ENCODE results near the gene IPO5.
"Not testable (repeated sequence)": the region's sequence is repeated elsewhere in the genome, so short reads cannot be mapped to it uniquely, and the experiment has no call there.

The IPO5 gene

GRCh38 chr13:98039261-98039660, 85.8 kb downstream of the IPO5 start:
- DNase-seq = no peak
- no peaks in the 10 kb centered on the region for H3K36me3 ChIP-seq (ENCODE audit: control insufficient read depth in 4 of 4, insufficient read depth in 4 of 4, low read length in 3 of 4)
- ChIA-PET CTCF (no interaction called here), POLR2A (no interaction called here)
- no peak overlapping the region for H3K4me3 ChIP-seq (ENCODE audit: control insufficient read depth in 1 of 7, extremely low read depth in 1 of 7, insufficient read depth in 4 of 7, low read depth in 2 of 7, low read length in 6 of 7)
- WGBS (ENCODE audit: insufficient coverage) = 96% methylated on average over 5 of the region's 7 CpGs
- H3K27me3 ChIP-seq (replicated peaks in 2 of 5; ENCODE audit: control insufficient read depth in 4 of 5, insufficient read depth in 5 of 5, low read length in 4 of 5) = no peaks in the 10 kb centered on the region
- peaks cover 0 to 6% (median 4%) of the 10 kb centered on the region in 4 experiments for H3K4me1 ChIP-seq (ENCODE audit: control extremely low read depth in 1 of 4, control insufficient read depth in 4 of 4, insufficient read depth in 4 of 4, low read length in 3 of 4)
- H3K9me3 ChIP-seq (ENCODE audit: control extremely low read depth in 1 of 5, control insufficient read depth in 4 of 5, insufficient read depth in 2 of 5, low read depth in 1 of 5, low read length in 4 of 5) = no peaks in the 10 kb centered on the region
- no peak overlapping the region for H3K27ac ChIP-seq (ENCODE audit: insufficient read depth in 1 of 2, low read depth in 1 of 2, low read length in 2 of 2, poor library complexity in 1 of 2, severe bottlenecking in 2 of 2)

GRCh38 chr13:98039964-98040363, 86.5 kb downstream of the IPO5 start:
- ChIA-PET CTCF (no interaction called here), POLR2A (no interaction called here)
- Histone ChIP-seq H3K4me3 (ENCODE audit: control insufficient read depth in 1 of 7, extremely low read depth in 1 of 7, insufficient read depth in 4 of 7, low read depth in 2 of 7, low read length in 6 of 7) (no peak overlapping the region), H3K27ac (ENCODE audit: insufficient read depth in 1 of 2, low read depth in 1 of 2, low read length in 2 of 2, poor library complexity in 1 of 2, severe bottlenecking in 2 of 2) (no peak overlapping the region), H3K4me1 (ENCODE audit: control extremely low read depth in 1 of 4, control insufficient read depth in 4 of 4, insufficient read depth in 4 of 4, low read length in 3 of 4) (peaks cover 0 to 13% (median 9%) of the 10 kb centered on the region in 4 experiments), H3K27me3 (replicated peaks in 2 of 5; ENCODE audit: control insufficient read depth in 4 of 5, insufficient read depth in 5 of 5, low read length in 4 of 5) (no peaks in the 10 kb centered on the region), H3K9me3 (ENCODE audit: control extremely low read depth in 1 of 5, control insufficient read depth in 4 of 5, insufficient read depth in 2 of 5, low read depth in 1 of 5, low read length in 4 of 5) (no peaks in the 10 kb centered on the region), H3K36me3 (ENCODE audit: control insufficient read depth in 4 of 4, insufficient read depth in 4 of 4, low read length in 3 of 4) (no peaks in the 10 kb centered on the region)
- no peak for DNase-seq
- WGBS (ENCODE audit: insufficient coverage) = 73% methylated on average over 6 of the region's 10 CpGs

GRCh38 chr13:98041081-98041820, 87.8 kb downstream of the IPO5 start:
- no peaks in the 10 kb centered on the region for H3K36me3 ChIP-seq (ENCODE audit: control insufficient read depth in 4 of 4, insufficient read depth in 4 of 4, low read length in 3 of 4)
- H3K27me3 ChIP-seq (replicated peaks in 2 of 5; ENCODE audit: control insufficient read depth in 4 of 5, insufficient read depth in 5 of 5, low read length in 4 of 5) = no peaks in the 10 kb centered on the region
- H3K4me3 ChIP-seq (ENCODE audit: control insufficient read depth in 1 of 7, extremely low read depth in 1 of 7, insufficient read depth in 4 of 7, low read depth in 2 of 7, low read length in 6 of 7) = no peak overlapping the region
- POLR2A ChIA-PET = no interaction called here
- DNase-seq = no peak
- no peak overlapping the region for H3K27ac ChIP-seq (ENCODE audit: insufficient read depth in 1 of 2, low read depth in 1 of 2, low read length in 2 of 2, poor library complexity in 1 of 2, severe bottlenecking in 2 of 2)
- CTCF ChIA-PET = no interaction called here
- H3K4me1 ChIP-seq (ENCODE audit: control extremely low read depth in 1 of 4, control insufficient read depth in 4 of 4, insufficient read depth in 4 of 4, low read length in 3 of 4) = peaks cover 0 to 13% (median 10%) of the 10 kb centered on the region in 4 experiments
- no peaks in the 10 kb centered on the region for H3K9me3 ChIP-seq (ENCODE audit: control extremely low read depth in 1 of 5, control insufficient read depth in 4 of 5, insufficient read depth in 2 of 5, low read depth in 1 of 5, low read length in 4 of 5)
- 100% methylated on average over 4 of the region's 5 CpGs for WGBS (ENCODE audit: insufficient coverage)

GRCh38 chr13:98044301-98044700, 90.8 kb downstream of the IPO5 start:
- DNase-seq = peak; percentile 31 to 75 (median 59)
- Histone ChIP-seq H3K4me1 (ENCODE audit: control extremely low read depth in 1 of 4, control insufficient read depth in 4 of 4, insufficient read depth in 4 of 4, low read length in 3 of 4) (peaks cover 0 to 13% (median 10%) of the 10 kb centered on the region in 4 experiments), H3K4me3 (ENCODE audit: control insufficient read depth in 1 of 7, extremely low read depth in 1 of 7, insufficient read depth in 4 of 7, low read depth in 2 of 7, low read length in 6 of 7) (peak overlapping the region in 1 of 7 experiments; percentile 50), H3K36me3 (ENCODE audit: control insufficient read depth in 4 of 4, insufficient read depth in 4 of 4, low read length in 3 of 4) (no peaks in the 10 kb centered on the region), H3K27me3 (replicated peaks in 2 of 5; ENCODE audit: control insufficient read depth in 4 of 5, insufficient read depth in 5 of 5, low read length in 4 of 5) (no peaks in the 10 kb centered on the region), H3K27ac (ENCODE audit: insufficient read depth in 1 of 2, low read depth in 1 of 2, low read length in 2 of 2, poor library complexity in 1 of 2, severe bottlenecking in 2 of 2) (no peak overlapping the region), H3K9me3 (ENCODE audit: control extremely low read depth in 1 of 5, control insufficient read depth in 4 of 5, insufficient read depth in 2 of 5, low read depth in 1 of 5, low read length in 4 of 5) (no peaks in the 10 kb centered on the region)
- CTCF ChIA-PET = no interaction called here
- POLR2A ChIA-PET = no interaction called here
- 9% methylated on average over 7 of the region's 10 CpGs for WGBS (ENCODE audit: insufficient coverage)

DNA sequence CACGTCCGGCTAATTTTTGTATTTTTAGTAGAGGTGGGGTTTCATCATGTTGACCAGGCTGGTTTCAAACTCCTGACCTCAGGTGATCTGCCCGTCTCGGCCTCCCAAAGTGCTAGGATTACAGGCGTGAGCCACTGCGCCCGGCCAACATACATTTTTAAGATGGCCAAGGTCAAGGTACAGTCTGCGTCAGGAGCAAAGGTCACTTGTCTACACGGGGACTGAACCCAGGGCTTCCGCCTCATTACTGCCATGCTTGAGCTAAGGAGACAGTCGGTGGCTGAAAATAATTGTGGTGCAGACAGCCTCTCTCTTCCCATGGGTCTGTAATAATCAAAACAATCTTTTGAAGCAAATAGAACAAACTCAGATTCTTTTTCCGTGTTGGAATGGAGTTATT, 94.3 kb downstream of the IPO5 start:
- CTCF ChIA-PET = interaction anchor here (0.6 kb wide), 1 partner anchor 177 kb away, joined by 4 read pairs; no protein-coding TSS in a partner anchor
- H3K36me3 ChIP-seq (ENCODE audit: control insufficient read depth in 4 of 4, insufficient read depth in 4 of 4, low read length in 3 of 4); H3K27me3 ChIP-seq (replicated peaks in 2 of 5; ENCODE audit: control insufficient read depth in 4 of 5, insufficient read depth in 5 of 5, low read length in 4 of 5); POLR2A ChIA-PET; H3K9me3 ChIP-seq (ENCODE audit: control extremely low read depth in 1 of 5, control insufficient read depth in 4 of 5, insufficient read depth in 2 of 5, low read depth in 1 of 5, low read length in 4 of 5); DNase-seq; H3K4me3 ChIP-seq (ENCODE audit: control insufficient read depth in 1 of 7, extremely low read depth in 1 of 7, insufficient read depth in 4 of 7, low read depth in 2 of 7, low read length in 6 of 7); H3K27ac ChIP-seq (ENCODE audit: insufficient read depth in 1 of 2, low read depth in 1 of 2, low read length in 2 of 2, poor library complexity in 1 of 2, severe bottlenecking in 2 of 2): not testable (repeated sequence)
- peaks cover 0 to 13% (median 10%) of the 10 kb centered on the region in 4 experiments for H3K4me1 ChIP-seq (ENCODE audit: control extremely low read depth in 1 of 4, control insufficient read depth in 4 of 4, insufficient read depth in 4 of 4, low read length in 3 of 4)
- 99% methylated on average over 9 of the region's 12 CpGs for WGBS (ENCODE audit: insufficient coverage)

- Histone ChIP-seq H3K9me3 (ENCODE audit: control extremely low read depth in 1 of 5, control insufficient read depth in 4 of 5, insufficient read depth in 2 of 5, low read depth in 1 of 5, low read length in 4 of 5) (peaks cover 0 to 1% (median 0%) of the 10 kb centered on the region in 5 experiments), H3K36me3 (ENCODE audit: control insufficient read depth in 4 of 4, insufficient read depth in 4 of 4, low read length in 3 of 4) (no peaks in the 10 kb centered on the region), H3K27ac (ENCODE audit: insufficient read depth in 1 of 2, low read depth in 1 of 2, low read length in 2 of 2, poor library complexity in 1 of 2, severe bottlenecking in 2 of 2) (no peak overlapping the region), H3K27me3 (replicated peaks in 2 of 5; ENCODE audit: control insufficient read depth in 4 of 5, insufficient read depth in 5 of 5, low read length in 4 of 5) (no peaks in the 10 kb centered on the region), H3K4me3 (ENCODE audit: control insufficient read depth in 1 of 7, extremely low read depth in 1 of 7, insufficient read depth in 4 of 7, low read depth in 2 of 7, low read length in 6 of 7) (no peak overlapping the region), H3K4me1 (ENCODE audit: control extremely low read depth in 1 of 4, control insufficient read depth in 4 of 4, insufficient read depth in 4 of 4, low read length in 3 of 4) (peaks cover 0 to 13% (median 10%) of the 10 kb centered on the region in 4 experiments)
- no peak for DNase-seq
- CTCF ChIA-PET = interaction anchor here (0.6 kb wide), 1 partner anchor 178 kb away, joined by 4 read pairs; no protein-coding TSS in a partner anchor
- POLR2A ChIA-PET = no interaction called here
- WGBS (ENCODE audit: insufficient coverage) = 85% methylated on average over 9 of the region's 9 CpGs
These were observed 94.8 kb downstream of the IPO5 start for GRCh38 chr13:98048265-98048664.

DNA sequence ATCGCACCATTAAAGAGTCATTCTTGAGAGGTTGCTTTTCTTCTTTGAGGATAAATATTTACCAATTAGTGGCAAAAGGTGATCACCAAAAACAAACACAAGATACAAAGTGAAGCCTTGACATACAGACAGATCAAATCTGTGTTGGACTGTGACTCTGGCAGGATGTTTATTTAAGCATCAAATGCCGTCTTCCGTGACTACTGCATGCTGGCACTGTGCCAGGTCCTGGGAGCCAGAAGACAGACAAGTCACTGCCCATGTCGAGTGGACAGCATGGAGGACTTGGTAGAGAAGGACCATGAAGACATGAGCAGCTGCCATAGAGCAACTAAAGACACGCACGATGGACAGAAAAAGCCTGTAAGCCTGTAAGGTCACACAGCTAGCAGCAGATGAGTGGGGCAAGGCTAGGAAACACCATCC, 96.6 kb downstream of the IPO5 start:
- CTCF ChIA-PET = interaction anchor here (0.9 kb wide), 1 partner anchor 17 kb away, joined by 3 read pairs; no protein-coding TSS in a partner anchor
- 83% methylated on average over 2 of the region's 6 CpGs for WGBS (ENCODE audit: insufficient coverage)
- Histone ChIP-seq H3K4me3 (ENCODE audit: control insufficient read depth in 1 of 7, extremely low read depth in 1 of 7, insufficient read depth in 4 of 7, low read depth in 2 of 7, low read length in 6 of 7) (no peak overlapping the region), H3K9me3 (ENCODE audit: control extremely low read depth in 1 of 5, control insufficient read depth in 4 of 5, insufficient read depth in 2 of 5, low read depth in 1 of 5, low read length in 4 of 5) (peaks cover 0 to 1% (median 0%) of the 10 kb centered on the region in 5 experiments), H3K27me3 (replicated peaks in 2 of 5; ENCODE audit: control insufficient read depth in 4 of 5, insufficient read depth in 5 of 5, low read length in 4 of 5) (peaks cover 0 to 1% (median 0%) of the 10 kb centered on the region in 5 experiments), H3K27ac (ENCODE audit: insufficient read depth in 1 of 2, low read depth in 1 of 2, low read length in 2 of 2, poor library complexity in 1 of 2, severe bottlenecking in 2 of 2) (no peak overlapping the region), H3K36me3 (ENCODE audit: control insufficient read depth in 4 of 4, insufficient read depth in 4 of 4, low read length in 3 of 4) (no peaks in the 10 kb centered on the region), H3K4me1 (ENCODE audit: control extremely low read depth in 1 of 4, control insufficient read depth in 4 of 4, insufficient read depth in 4 of 4, low read length in 3 of 4) (no peaks in the 10 kb centered on the region)
- POLR2A ChIA-PET = no interaction called here
- no peak for DNase-seq
